GM20000 (cell line): ENCODE measurements around the gene IFFO2.

Source experiments
- DNase-seq: peaks from one replicate; pipeline ENCODE4 v3.0.0; 2012; ENCODE audit warnings: low spot score
- TF ChIP-seq, protein P1 (sequence below): IDR thresholded peaks from 2 replicates; pipeline ENCODE4 v1.5.1; 2012; ENCODE audit warnings: mild to moderate bottlenecking, control low read depth; ENCODE audit errors: extremely low read depth, missing control alignments

IFFO2 gene

DNA sequence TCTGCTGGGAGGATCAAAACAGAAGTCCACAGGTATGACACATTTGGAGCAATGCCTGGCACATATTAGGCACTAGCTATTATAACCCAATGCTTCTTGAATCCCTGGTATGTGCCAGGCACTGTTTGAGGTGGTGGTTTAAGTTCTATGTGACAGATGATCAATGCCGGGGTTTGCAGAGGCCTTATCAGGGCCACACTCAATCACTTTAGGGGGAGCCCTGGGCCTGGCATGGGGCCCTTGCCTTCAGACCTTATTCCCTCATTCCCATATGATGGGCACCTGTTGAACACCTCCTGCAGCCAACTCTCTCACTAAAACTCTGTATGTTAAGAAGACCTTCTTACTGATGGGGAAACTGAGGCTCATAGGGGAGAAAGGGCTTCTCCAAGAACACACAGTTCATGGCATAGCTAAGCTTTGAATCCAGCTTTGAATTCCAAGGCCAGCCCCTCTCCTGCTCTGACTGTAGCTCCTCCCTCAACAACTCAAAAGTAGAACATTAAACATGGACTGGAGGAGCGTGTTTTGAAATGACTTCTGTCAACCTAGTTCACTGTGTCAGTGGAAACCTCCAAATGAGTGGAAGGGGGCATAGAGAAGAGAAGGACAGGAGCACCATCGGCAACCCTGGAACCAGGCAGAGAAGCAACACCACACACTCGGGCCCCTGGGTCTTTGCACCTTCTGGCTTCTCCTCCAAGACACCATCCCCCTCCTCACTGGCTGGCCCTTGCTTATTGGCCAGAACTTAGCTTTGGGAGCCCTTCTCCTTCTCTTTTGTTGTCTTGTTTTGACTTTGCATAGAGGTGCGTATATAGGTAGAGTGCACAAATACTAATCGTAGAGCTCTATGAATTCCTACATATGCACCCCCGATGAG is 6.6 kb upstream of the IFFO2 start:
- TF ChIP-seq, protein P1, sequence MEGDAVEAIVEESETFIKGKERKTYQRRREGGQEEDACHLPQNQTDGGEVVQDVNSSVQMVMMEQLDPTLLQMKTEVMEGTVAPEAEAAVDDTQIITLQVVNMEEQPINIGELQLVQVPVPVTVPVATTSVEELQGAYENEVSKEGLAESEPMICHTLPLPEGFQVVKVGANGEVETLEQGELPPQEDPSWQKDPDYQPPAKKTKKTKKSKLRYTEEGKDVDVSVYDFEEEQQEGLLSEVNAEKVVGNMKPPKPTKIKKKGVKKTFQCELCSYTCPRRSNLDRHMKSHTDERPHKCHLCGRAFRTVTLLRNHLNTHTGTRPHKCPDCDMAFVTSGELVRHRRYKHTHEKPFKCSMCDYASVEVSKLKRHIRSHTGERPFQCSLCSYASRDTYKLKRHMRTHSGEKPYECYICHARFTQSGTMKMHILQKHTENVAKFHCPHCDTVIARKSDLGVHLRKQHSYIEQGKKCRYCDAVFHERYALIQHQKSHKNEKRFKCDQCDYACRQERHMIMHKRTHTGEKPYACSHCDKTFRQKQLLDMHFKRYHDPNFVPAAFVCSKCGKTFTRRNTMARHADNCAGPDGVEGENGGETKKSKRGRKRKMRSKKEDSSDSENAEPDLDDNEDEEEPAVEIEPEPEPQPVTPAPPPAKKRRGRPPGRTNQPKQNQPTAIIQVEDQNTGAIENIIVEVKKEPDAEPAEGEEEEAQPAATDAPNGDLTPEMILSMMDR, result no peak
- DNase-seq, result no peak

DNA sequence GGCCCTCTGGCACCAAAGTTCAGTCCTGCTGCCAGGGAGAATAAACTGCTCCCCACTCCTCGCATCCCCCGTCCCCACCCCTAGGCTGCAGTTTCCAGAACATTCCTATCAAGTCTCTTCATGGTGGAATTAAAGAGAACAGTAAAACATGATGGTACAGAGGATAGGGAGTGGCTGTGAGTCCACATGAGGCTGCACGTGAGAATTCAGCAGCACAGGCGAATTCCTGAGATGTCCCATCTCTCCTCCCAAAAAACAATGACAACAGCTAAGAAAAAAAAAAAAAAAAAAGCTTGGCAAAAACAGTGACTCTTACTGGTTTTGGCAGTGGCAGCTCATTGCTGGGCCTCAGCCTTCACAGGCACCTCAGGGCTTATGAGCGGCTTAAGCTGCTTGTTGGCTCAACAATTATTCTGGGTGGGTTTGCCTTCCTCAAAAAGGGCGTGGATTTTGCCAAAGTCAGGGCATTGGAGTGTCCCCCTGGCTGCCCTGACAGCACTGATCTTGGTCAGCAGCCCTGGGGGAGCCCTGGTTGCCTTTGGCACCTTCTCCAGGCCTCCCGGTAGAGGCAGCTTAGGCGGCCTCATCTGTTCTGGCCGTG is 5.7 kb upstream of the IFFO2 start:
- DNase-seq, result no peak
- TF ChIP-seq, protein P1, result no peak

DNA sequence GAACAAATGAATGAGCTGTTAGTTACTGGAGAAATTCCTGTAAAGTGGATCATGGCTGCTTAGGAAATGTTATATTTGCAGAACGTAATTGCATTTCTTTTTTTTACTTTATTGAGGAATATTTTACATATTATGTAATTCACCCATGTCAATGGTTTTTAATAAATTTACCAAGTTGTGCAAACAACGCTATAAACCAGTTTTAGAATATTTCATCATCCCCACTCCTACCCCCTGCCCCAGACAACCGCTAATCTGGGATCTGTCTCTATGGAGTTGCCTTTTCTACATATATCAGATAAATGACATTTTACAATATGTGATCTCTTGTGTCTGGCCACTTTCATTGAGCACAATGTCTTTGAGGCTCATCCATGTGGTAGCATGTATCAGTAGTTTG is 4.3 kb upstream of the IFFO2 start:
- TF ChIP-seq, protein P1, result no peak
- no peak for DNase-seq

DNA sequence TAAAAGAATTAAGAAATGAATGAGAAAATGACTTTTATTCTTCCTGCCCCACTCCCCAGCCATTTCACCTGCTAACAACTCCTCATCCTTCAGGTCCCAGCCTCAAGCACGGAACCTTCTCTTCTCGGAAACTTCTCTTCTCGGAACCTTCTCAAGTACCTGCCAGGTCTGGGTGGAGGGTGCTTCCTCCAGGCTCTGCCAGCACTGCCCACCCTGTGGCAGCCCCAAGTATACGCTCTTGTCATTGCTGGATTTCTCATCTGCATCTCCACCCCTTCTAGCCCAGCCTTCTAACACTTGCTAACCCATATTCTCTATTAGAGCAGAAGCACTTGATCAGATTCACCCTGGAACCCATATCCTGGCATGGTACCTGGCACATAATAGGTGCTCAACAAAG is 3.9 kb upstream of the IFFO2 start:
- TF ChIP-seq, protein P1, result no peak
- no peak for DNase-seq

DNA sequence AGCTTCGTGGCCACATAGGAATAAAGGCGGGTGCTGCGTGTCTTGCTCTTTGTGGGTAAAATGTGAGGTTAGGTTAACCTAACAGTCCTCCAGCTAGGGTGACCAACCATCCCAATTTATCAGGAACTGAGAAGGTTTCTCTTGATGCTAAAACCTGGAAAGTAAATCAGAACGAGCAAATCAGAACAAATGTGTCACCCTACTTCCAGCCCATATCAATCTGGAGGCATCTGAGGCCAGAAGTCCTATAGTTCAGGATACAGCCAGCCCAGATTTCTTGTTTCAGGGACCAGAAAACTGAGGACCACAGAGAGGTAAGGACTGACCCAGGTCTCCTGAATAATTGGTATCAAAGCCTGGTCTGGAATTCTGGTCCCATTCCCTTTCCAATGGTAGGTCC is 3.1 kb upstream of the IFFO2 start:
- TF ChIP-seq, protein P1, result no peak
- DNase-seq, result no peak

DNA sequence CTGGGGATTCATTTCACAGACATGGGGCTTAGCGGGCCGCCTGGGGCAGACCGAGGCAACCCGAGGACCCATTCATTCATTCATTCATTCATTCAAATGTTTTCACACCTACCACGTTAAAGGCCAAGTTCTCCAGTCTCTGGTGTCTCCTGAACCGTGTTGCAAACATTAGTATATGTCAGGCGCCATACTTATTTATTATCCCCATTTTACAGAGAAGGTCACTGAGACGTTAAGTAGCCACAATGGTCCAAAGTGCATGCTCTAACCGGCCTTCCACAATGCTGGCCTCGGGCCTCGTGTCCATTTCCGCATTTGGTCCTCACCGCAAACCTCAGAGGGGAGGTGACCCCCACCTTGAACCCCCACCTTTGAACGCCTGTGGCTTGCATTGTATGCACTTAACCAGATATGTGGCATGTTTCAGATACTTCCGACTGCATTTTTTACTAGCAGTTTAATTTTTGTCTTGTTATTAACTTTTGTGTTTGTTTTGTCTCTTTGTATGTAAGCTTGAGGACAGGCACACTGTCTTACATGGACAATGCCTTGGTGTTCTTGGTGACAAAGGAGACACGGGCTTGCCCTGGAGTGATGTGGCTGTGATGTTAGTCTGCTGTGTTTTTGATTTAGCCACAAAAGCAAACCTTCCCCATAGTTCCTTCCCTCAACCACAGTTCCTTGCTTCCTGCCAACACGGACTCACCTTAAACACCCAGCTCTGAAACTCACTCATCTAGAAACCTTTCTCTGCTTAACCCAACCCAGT is 1.2 kb upstream of the IFFO2 start:
- no peak for DNase-seq
- TF ChIP-seq, protein P1, result no peak

DNA sequence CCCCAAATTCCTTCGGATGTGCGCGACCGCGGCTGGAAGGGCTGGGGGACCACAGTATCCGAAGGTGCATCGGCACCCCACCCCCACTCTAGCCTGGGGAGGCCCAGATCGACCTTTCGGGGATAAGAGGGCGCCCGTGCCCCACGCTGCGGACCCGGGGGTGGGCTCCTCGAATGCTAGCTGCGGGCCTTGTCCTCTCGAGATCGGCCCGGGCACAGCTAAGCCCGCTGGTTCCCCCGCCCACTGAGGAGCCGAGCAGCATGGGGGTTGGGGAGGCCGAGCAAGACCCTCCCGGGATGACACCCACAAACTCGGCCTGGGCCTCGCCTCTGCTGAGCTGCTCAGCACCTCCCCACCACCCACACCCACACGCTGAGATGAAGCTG is 653 bp upstream of the IFFO2 start:
- TF ChIP-seq, protein P1, result no peak
- peak; percentile 32 for DNase-seq
